K562 (cell line): ENCODE measurements around the gene ANKRD13C. TPM values are rescaled to one million over a fixed set of nuclear protein-coding genes. Genes with fewer than 3 reads are reported as not detected.
"Not testable (repeated sequence)": the region's sequence is repeated elsewhere in the genome, so short reads cannot be mapped to it uniquely, and the experiment has no call there.

Experiments used
- ATAC-seq: fragments of 200-7000 bp; cut with Tn5 transposase; 3 replicates; pipeline ENCODE4 v1.9.1; 2020; ENCODE audit warnings: moderate library complexity
- BruUV-seq: library from RNA; stranded (reverse); fragments of 400-500 nt; replicated peaks from 2 replicates; lab custom pipeline; 2021; lab: Mats Ljungman, UMichigan
- CTCF ChIA-PET: fragments of 300-600 bp; formaldehyde crosslinking; extraction: SDS; loops from one replicate; lab custom pipeline; 2021; ENCODE audit warnings: low intra/inter-chr PET ratio; lab: Yijun Ruan, JAX
- POLR2A ChIA-PET: fragments of 300-600, 350-650 bp; sonication (Branson Sonifier 250); formaldehyde crosslinking; extraction: SDS; loops from one replicate; lab custom pipeline; 2021; ENCODE audit warnings: antibody characterized with exemption, inconsistent platforms; lab: Yijun Ruan, JAX
- DNase-seq, 4 experiments: peaks; one replicate each; pipeline versions ENCODE4 v3.0.0 to v3.0.0-alpha.2; 2011 to 2018; ENCODE audit warnings: low spot score in 3 of 4, mixed read lengths in 3 of 4; ENCODE audit errors: extremely low read depth in 1 of 4
- FAIRE-seq: peaks from 2 replicates; lab custom pipeline; 2011; peaks lifted over from hg19 to GRCh38; lab: Jason Lieb, UNC
- H2AFZ ChIP-seq: 2 replicates; pipeline ENCODE4 v1.6.0; 2011; ENCODE audit warnings: low read depth, low read length, control low read depth, inconsistent platforms
- H3K27ac ChIP-seq: fragments of 200-600 bp; 3 replicates; pipeline ENCODE4 v1.8.0; 2011; ENCODE audit warnings: low read depth, mild to moderate bottlenecking, control low read depth, inconsistent platforms, low read length, moderate library complexity, mixed read lengths; ENCODE audit errors: extremely low read depth
- H3K27me3 ChIP-seq, 2 experiments: fragments of 300-600 bp in 1 of 2; 2 replicates in 1 of 2; 3 replicates in 1 of 2; pipeline versions ENCODE4 v1.6.0 to v1.8.0; 2011; ENCODE audit warnings: inconsistent platforms in 2 of 2, low read length in 2 of 2, mild to moderate bottlenecking in 1 of 2, mixed read lengths in 1 of 2, moderate library complexity in 1 of 2; ENCODE audit not compliant: control insufficient read depth in 2 of 2, insufficient read depth in 2 of 2
- H3K36me3 ChIP-seq: fragments of 300-600 bp; 3 replicates; pipeline ENCODE4 v1.8.0; 2011; ENCODE audit warnings: mild to moderate bottlenecking, low read length, inconsistent platforms; ENCODE audit not compliant: control insufficient read depth, insufficient read depth
- H3K4me1 ChIP-seq, 2 experiments: fragments of 200-600 bp in 1 of 2; replicated peaks in 1 of 2; 2 replicates in 1 of 2; 3 replicates in 1 of 2; pipeline versions ENCODE4 v1.5.1 to v1.8.0; 2011; ENCODE audit warnings: inconsistent platforms in 2 of 2, low read length in 2 of 2, mild to moderate bottlenecking in 1 of 2, mixed read lengths in 1 of 2, moderate library complexity in 1 of 2; ENCODE audit not compliant: control insufficient read depth in 2 of 2, insufficient read depth in 2 of 2
- H3K4me2 ChIP-seq: 2 replicates; pipeline ENCODE4 v1.6.1; 2011; ENCODE audit warnings: low read length, control low read depth, inconsistent platforms, mixed read lengths; ENCODE audit not compliant: insufficient read depth
- H3K4me3 ChIP-seq: fragments of 200-600 bp; sonication (generic), shearing (Covaris generic); 2 replicates; pipeline ENCODE4 v1.5.1; 2016; ENCODE audit warnings: control low read depth, inconsistent platforms
- H3K79me2 ChIP-seq: fragments of 200-600 bp; 3 replicates; pipeline ENCODE4 v1.8.0; 2011; ENCODE audit warnings: low read length, inconsistent platforms; ENCODE audit not compliant: control insufficient read depth, insufficient read depth
- H3K9ac ChIP-seq, 2 experiments: 2 replicates each; pipeline versions ENCODE4 v1.6.0 to v1.6.1; 2011; ENCODE audit warnings: low read depth in 2 of 2, low read length in 2 of 2, control low read depth in 1 of 2, inconsistent platforms in 1 of 2, mild to moderate bottlenecking in 1 of 2, mixed read lengths in 1 of 2; ENCODE audit not compliant: insufficient read depth in 1 of 2
- H3K9me1 ChIP-seq: one replicate; pipeline ENCODE4 v1.6.0; 2011; ENCODE audit warnings: inconsistent platforms, mild to moderate bottlenecking, low read length, moderate library complexity; ENCODE audit not compliant: control insufficient read depth, insufficient read depth
- H3K9me3 ChIP-seq: replicated peaks from 2 replicates; pipeline ENCODE4 v1.5.1; 2011; ENCODE audit warnings: low read depth, low read length, inconsistent platforms; ENCODE audit not compliant: control insufficient read depth, insufficient read depth
- H4K20me1 ChIP-seq: replicated peaks from 2 replicates; pipeline ENCODE4 v1.6.1; 2011; ENCODE audit warnings: low read length, inconsistent platforms, mixed read lengths; ENCODE audit not compliant: control insufficient read depth, insufficient read depth
- ARNT ChIP-seq, 2 experiments: fragments of 450-650 bp; IDR thresholded peaks; 2 replicates each; pipeline ENCODE4 v1.6.1; 2016; ENCODE audit warnings: mild to moderate bottlenecking in 1 of 2
- PHF8 ChIP-seq: fragments of 200-600 bp; sonication (generic); IDR thresholded peaks from 2 replicates; pipeline ENCODE4 v1.6.1; 2012; ENCODE audit warnings: mixed run types, mild to moderate bottlenecking, inconsistent platforms, low read length, moderate library complexity, borderline replicate concordance
- RBM25 ChIP-seq: fragments of 200-400 bp; formaldehyde crosslinking; IDR thresholded peaks from 2 replicates; pipeline ENCODE4 v1.6.1; 2018; ENCODE audit warnings: low read length, low read depth, moderate library complexity; ENCODE audit not compliant: severe bottlenecking
- WGBS: fragments of 100-300 bp; shearing (Covaris generic); methylation state at CpG from one replicate; pipeline ENCODE4 v1.1.6; 2016; ENCODE audit warnings: low coverage, mixed read lengths; ENCODE audit not compliant: insufficient coverage; ENCODE audit errors: missing lambda C conversion rate; 5-methylcytosine and 5-hydroxymethylcytosine counted together
- in situ Hi-C: fragments of 300-500 bp; cut with MboI; formaldehyde crosslinking; loops from 4 replicates; pipeline ENCODE4 v1.15.0; 2018; ENCODE audit warnings: inconsistent platforms, mixed read lengths
- intact Hi-C: fragments of 100-400 bp; cut with micrococcal nuclease; formaldehyde crosslinking; loops from 2 replicates; pipeline ENCODE4 v1.14.2; 2022
- polyA plus RNA-seq, 8 experiments: library from polyadenylated mRNA; depleted of rRNA in 4 of 8; stranded (reverse) in 5 of 8; unstranded in 3 of 8; fragments of >200 nt; fragmentation: Nextera tagmentation in 2 of 8; fragmentation: Illumina TruSeq in 1 of 8; extraction: Ambion mirVana in 2 of 8; extraction: Trizol in 1 of 8; gene quantifications; 2 replicates each; pipeline versions ENCODE4 v1.2.1 to v1.2.3, GENCODE V29; 2011 to 2014; ENCODE audit warnings: inconsistent platforms in 1 of 8, missing spikeins in 1 of 8
- total RNA-seq, 7 experiments: library from RNA; depleted of rRNA in 6 of 7; stranded (reverse); fragments of >200 nt in 6 of 7; fragmentation: Illumina TruSeq in 2 of 7; extraction: Trizol in 2 of 7; gene quantifications; 2 replicates each; pipeline versions ENCODE4 v1.2.1 to v1.2.3, GENCODE V29; 2011 to 2021; ENCODE audit warnings: low replicate concordance in 1 of 7
- TF ChIP-seq, protein P1 (sequence below): fragments of 250-450 bp; sonication (Bioruptor Pico); IDR thresholded peaks from 2 replicates; pipeline ENCODE4 v1.5.0; 2021; ENCODE audit warnings: mild to moderate bottlenecking, moderate library complexity

ANKRD13C gene
- total and polyA plus RNA-seq, 9 of the 15 experiments (the other 6 are each of a cell fraction or from before 2014, with no cell fraction given), result 3.4 to 22.8 (median 12.5) TPM

DNA sequence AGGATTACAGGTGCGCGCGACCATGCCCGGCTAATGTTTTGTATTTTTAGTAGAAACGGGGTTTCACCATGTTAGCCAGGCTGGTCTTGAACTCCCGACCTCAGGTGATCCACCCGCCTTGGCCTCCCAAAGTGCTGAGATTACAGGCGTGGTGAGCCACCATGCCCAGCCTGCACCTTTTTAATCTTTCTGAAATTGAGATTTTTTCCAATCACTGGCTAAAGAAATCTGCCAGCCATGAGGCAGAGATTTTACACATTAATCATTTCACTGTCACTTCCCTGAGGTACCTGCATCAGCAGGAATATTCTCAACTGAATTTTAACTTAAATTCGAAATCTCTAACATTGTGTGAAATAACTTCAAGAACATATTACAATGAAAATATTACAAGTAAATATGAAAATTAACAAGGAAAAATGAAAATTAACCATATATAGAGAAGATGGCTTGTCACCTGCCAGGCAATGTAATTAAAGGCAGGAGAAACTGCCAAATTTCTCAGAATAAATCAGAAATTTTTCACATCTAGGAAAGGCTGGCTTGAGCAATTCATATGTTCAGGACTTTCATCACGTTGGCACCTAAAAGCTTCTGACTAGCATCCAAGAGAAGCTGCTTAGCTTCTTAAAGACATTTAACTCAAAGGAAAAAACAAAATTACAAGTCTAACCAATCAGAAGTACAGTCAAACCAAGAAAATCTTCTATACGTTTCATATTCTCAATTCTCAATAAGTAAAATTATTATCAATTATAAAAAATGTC lies 5.9 kb downstream of the ANKRD13C start (continued):
- TF ChIP-seq, protein P1, sequence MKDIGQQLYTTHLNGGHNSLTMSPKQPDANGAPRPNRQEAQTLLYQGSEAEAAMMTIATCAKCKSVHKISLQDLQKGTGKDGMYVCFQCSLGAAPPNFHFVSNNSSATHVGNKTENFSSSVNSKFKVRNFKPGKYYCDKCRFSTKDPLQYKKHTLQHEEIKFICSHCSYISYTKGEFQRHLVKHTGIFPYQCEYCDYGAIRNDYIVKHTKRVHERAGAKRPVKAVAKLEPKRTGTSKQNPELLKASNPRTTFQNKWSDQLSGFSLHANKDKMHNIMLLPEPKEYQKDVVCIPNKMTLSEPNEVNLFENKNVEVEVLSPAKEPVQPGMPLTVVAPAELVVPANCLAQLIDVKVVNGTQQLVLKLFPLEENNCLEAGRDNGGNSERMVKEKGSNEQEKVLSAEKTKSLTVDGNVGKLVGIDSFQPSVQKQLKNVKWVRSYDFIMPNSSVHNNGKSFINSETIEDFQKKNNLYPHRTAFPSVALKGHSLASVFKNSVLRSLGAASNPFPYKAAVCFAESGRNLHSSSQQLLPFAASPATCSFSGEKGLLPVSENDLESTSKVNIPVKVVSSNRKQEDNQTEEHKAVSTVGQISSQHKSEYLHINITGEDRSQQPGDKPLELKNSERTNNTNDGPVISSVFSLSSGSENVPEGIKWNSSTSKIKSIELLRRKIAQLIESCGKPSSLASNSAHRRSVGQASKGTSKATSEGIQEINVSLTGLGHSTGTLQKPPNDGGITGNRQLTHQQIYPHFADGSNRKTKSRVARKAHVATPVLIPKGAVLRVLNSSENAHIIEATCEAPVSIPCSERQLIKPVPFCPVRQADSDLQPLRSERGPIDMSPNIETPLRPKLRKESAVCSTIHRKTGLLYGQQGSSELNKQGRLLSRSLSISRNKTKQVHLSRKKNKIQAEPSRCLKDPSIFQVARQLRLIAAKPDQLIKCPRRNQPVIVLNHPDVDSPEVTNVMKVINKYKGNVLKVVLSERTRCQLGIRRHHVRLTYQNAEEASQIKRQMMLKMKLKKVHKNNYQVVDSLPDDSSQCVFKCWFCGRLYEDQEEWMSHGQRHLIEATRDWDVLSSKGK (CRISPR knock-in tag), result no peak
- TF ChIP-seq PHF8 (no peak), RBM25 (no peak), ARNT (IDR thresholded peaks at IDR 0.05) (no peak)

- ATAC-seq, intact Hi-C loops, H3K27me3 ChIP-seq, H3K4me3 ChIP-seq, H2AFZ ChIP-seq, H4K20me1 ChIP-seq, in situ Hi-C loops, H3K4me2 ChIP-seq, H3K4me1 ChIP-seq, FAIRE-seq, DNase-seq, CTCF ChIA-PET, BruUV-seq, H3K9me1 ChIP-seq, H3K9ac ChIP-seq, H3K36me3 ChIP-seq, H3K27ac ChIP-seq, H3K9me3 ChIP-seq: not testable (repeated sequence)
- WGBS, result 85% methylated on average over 3 of the region's 3 CpGs
- POLR2A ChIA-PET, result interaction anchor here (1.0 to 1.4 kb wide), 2 partner anchors 24 to 72 kb away, joined by 3 to 4 read pairs; partner anchors contain the start of gene CTH
- H3K79me2 ChIP-seq, result peaks cover 44% of the 10 kb centered on the region
Measured at GRCh38 chr1:70339644-70340043, 14.9 kb downstream of the ANKRD13C start.
